ENCODE results near the gene WDR20.

DNA sequence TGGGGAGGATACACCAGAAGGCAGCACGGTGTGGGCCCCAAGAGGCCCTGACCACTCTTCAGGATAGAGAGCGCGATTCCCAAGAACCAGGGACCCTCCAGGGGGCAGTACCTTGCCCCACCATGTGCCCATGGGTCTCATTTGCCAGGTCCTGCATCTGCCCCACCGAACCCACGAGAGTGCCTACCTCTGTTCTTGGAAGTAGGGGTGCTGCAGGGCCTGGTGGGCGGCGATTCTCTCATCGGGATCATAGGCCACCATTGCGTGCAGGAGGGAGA lies 92.6 kb downstream of the WDR20 start:
- no peak for TF ChIP-seq POLR2A (IDR thresholded peaks at IDR 0.05)
- TF ChIP-seq POLR2AphosphoS5 (IDR thresholded peaks at IDR 0.05): no peak
- TF ChIP-seq, protein P1, sequence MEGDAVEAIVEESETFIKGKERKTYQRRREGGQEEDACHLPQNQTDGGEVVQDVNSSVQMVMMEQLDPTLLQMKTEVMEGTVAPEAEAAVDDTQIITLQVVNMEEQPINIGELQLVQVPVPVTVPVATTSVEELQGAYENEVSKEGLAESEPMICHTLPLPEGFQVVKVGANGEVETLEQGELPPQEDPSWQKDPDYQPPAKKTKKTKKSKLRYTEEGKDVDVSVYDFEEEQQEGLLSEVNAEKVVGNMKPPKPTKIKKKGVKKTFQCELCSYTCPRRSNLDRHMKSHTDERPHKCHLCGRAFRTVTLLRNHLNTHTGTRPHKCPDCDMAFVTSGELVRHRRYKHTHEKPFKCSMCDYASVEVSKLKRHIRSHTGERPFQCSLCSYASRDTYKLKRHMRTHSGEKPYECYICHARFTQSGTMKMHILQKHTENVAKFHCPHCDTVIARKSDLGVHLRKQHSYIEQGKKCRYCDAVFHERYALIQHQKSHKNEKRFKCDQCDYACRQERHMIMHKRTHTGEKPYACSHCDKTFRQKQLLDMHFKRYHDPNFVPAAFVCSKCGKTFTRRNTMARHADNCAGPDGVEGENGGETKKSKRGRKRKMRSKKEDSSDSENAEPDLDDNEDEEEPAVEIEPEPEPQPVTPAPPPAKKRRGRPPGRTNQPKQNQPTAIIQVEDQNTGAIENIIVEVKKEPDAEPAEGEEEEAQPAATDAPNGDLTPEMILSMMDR (IDR thresholded peaks at IDR 0.05): no peak
- TF ChIP-seq EP300 (IDR thresholded peaks at IDR 0.05): no peak
